Hepatocyte (in vitro differentiated cells): ENCODE measurements around the gene CCDC112.

Source experiments
- EZH2 ChIP-seq: fragments of 200-600 bp; sonication (generic); IDR thresholded peaks from 2 replicates; pipeline ENCODE4 v1.6.1; 2016; ENCODE audit warnings: antibody characterized with exemption, mild to moderate bottlenecking, borderline replicate concordance
- TF ChIP-seq, protein P1 (sequence below): fragments of 200-600 bp; sonication (generic); IDR thresholded peaks from 2 replicates; pipeline ENCODE4 v1.5.1; 2016; ENCODE audit warnings: antibody characterized with exemption, mild to moderate bottlenecking; ENCODE audit not compliant: poor library complexity

DNA sequence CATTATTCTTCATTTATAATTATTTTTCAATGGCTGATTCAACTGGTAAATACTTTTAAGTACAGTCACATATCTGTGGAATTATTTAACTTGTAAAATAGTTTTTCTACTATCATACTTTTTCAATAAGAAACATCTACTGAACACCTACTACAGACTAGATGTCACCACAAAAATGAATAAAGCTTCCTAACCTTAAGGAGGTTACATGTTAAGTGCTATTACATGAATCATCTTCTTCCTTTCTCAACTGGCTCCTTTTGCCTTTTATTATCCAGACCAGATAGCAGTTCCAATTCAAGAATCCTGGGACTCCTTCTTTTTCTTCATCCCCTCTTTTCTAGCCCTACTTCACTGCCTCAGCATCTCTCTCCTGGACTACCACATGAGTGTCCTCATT is 38.5 kb downstream of the CCDC112 start:
- TF ChIP-seq, protein P1, sequence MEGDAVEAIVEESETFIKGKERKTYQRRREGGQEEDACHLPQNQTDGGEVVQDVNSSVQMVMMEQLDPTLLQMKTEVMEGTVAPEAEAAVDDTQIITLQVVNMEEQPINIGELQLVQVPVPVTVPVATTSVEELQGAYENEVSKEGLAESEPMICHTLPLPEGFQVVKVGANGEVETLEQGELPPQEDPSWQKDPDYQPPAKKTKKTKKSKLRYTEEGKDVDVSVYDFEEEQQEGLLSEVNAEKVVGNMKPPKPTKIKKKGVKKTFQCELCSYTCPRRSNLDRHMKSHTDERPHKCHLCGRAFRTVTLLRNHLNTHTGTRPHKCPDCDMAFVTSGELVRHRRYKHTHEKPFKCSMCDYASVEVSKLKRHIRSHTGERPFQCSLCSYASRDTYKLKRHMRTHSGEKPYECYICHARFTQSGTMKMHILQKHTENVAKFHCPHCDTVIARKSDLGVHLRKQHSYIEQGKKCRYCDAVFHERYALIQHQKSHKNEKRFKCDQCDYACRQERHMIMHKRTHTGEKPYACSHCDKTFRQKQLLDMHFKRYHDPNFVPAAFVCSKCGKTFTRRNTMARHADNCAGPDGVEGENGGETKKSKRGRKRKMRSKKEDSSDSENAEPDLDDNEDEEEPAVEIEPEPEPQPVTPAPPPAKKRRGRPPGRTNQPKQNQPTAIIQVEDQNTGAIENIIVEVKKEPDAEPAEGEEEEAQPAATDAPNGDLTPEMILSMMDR: no peak
- TF ChIP-seq EZH2: no peak
